ENCODE measurements around the gene KRT34. TPM values are rescaled to one million over a fixed set of nuclear protein-coding genes. Genes with fewer than 3 reads are reported as not detected.

The KRT34 gene
- not detected in 2 replicates for total RNA-seq

DNA sequence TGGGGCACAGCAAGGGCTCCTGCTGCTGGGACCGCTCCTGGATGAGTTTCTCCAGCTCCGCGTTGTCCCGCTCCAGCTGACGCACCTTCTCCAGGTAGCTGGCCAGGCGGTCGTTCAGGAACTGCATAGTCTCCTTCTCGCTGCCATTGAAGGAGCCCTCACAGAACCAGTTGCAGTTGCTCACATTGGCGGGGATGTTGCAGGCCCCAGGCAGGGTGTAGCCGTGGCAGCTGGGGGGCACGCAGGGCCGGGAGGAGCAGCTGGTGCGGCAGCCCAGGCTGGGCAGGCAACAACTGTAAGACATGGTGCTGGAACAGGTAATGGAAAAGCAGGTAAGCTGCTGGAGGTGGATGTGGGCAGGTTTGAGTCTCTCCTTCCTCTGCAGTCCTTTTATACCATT is at the start of gene KRT34:
Gene KRT34, minus strand, starts transcription at position 364 of the 400 bp plus-strand sequence. Its CDS starts 60 bp downstream, at position 304.

GRCh38 chr17:41424111-41424635 is 42.1 kb upstream of the KRT34 start, which contains the start of gene KRT37:
KRT37 (minus strand) TSS chr17:41424585; CDS start chr17:41424523, 62 bp downstream.

DNA sequence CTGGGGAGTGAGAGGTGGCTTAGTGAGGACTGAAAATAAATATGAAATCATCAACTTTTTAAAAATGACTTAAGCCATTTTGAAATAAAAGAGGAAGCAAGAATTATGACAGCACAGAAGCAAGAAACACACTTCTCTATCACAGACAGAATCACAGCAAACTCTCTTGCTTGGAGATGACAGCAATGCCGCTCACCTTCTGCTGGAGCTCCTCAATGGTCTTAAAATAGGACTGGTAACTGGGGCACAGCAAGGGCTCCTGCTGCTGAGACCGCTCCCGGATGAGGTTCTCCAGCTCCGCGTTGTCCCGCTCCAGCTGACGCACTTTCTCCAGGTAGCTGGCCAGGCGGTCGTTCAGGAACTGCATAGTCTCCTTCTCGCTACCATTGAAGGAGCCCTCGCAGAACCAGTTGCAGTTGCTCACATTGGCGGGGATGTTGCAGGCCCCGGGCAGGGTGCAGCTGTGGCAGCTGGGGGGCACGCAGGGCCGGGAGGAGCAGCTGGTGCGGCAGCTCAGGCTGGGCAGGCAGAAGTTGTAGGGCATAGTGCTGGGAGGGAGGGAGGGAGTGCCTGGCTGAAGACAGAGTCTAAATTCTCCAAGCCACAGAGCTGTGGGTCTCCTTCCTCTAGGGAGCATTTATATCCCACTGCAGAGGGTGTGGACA is 15.0 kb upstream of the KRT34 start, which contains the start of gene KRT31:
Gene KRT31, minus strand, starts transcription at position 613 of the 665 bp plus-strand sequence. Its CDS starts 69 bp downstream, at position 544.

GRCh38 chr17:41369713-41370112 is 12.4 kb downstream of the KRT34 start, which contains the start of gene KRT33B:
KRT33B (minus strand) TSS chr17:41369813; CDS start chr17:41369750, 63 bp downstream.

DNA sequence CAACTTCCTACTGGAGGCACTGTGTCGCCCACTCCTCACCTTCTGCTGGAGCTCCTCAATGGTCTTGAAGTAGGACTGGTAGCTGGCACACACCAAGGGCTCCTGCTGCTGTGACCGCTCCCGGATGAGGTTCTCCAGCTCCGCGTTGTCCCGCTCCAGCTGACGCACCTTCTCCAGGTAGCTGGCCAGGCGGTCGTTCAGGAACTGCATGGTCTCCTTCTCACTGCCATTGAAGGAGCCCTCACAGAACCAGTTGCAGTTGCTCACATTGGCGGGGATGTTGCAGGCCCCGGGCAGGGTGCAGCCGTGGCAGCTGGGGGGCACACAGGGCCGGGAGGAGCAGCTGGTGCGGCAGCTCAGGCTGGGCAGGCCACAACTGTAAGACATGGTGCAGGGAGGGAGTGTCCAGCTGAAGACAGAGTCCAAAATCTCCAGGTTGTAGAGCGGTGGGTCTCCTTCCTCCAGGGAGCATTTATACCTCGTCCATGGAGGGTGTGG is 31.7 kb downstream of the KRT34 start, which contains the start of gene KRT33A:
Gene KRT33A, minus strand, starts transcription at position 448 of the 498 bp plus-strand sequence. Its CDS starts 61 bp downstream, at position 387.

Other genes with a start within 250 kb of the KRT34 start
- gene KRTAP4-6, start 241.8 kb downstream of the KRT34 start, total RNA-seq, result not detected in 2 replicates
- gene KRTAP4-5, start 232.5 kb downstream of the KRT34 start, total RNA-seq, result not detected in 2 replicates
- gene KRTAP4-4, start 221.6 kb downstream of the KRT34 start, total RNA-seq, result not detected in 2 replicates
- gene KRTAP4-3, start 214.1 kb downstream of the KRT34 start, total RNA-seq, result not detected in 2 replicates
- gene KRTAP4-2, start 204.1 kb downstream of the KRT34 start, total RNA-seq, result not detected in 2 replicates
- not detected in 2 replicates for gene KRTAP4-1, start 197.4 kb downstream of the KRT34 start, total RNA-seq
- not detected in 2 replicates for gene KRTAP9-1, start 192.4 kb downstream of the KRT34 start, total RNA-seq
- not detected in 2 replicates for gene KRTAP9-2, start 155.7 kb downstream of the KRT34 start, total RNA-seq
- not detected in 2 replicates for gene KRTAP9-3, start 149.9 kb downstream of the KRT34 start, total RNA-seq
- gene KRTAP9-8, start 144.3 kb downstream of the KRT34 start, total RNA-seq, result not detected in 2 replicates
- not detected in 2 replicates for gene KRTAP9-4, start 132.6 kb downstream of the KRT34 start, total RNA-seq
- not detected in 2 replicates for gene KRTAP9-9, start 126.9 kb downstream of the KRT34 start, total RNA-seq
- gene KRTAP9-6, start 116.9 kb downstream of the KRT34 start, total RNA-seq, result not detected in 2 replicates
- not detected in 2 replicates for gene KRTAP9-7, start 106.6 kb downstream of the KRT34 start, total RNA-seq
- gene KRTAP29-1, start 79.5 kb downstream of the KRT34 start, total RNA-seq, result not detected in 2 replicates
- not detected in 2 replicates for gene KRTAP16-1, start 73.0 kb downstream of the KRT34 start, total RNA-seq
- gene KRTAP17-1, start 66.6 kb downstream of the KRT34 start, total RNA-seq, result not detected in 2 replicates
- gene KRT33A, start 31.5 kb downstream of the KRT34 start, total RNA-seq, result not detected in 2 replicates
- gene KRT33B, start 12.5 kb downstream of the KRT34 start, total RNA-seq, result not detected in 2 replicates
- not detected in 2 replicates for gene KRT31, start 15.3 kb upstream of the KRT34 start, total RNA-seq
- not detected in 2 replicates for gene KRT37, start 42.3 kb upstream of the KRT34 start, total RNA-seq
- not detected in 2 replicates for gene KRT38, start 58.7 kb upstream of the KRT34 start, total RNA-seq
- gene KRT32, start 85.1 kb upstream of the KRT34 start, total RNA-seq, result not detected in 2 replicates
- not detected in 2 replicates for gene KRT35, start 98.8 kb upstream of the KRT34 start, total RNA-seq
- not detected in 2 replicates for gene KRT36, start 107.6 kb upstream of the KRT34 start, total RNA-seq
- gene KRT13, start 123.3 kb upstream of the KRT34 start, total RNA-seq, result not detected in 2 replicates
- gene KRT15, start 136.6 kb upstream of the KRT34 start, total RNA-seq, result 0.65 and 2.8 TPM in 2 replicates
- 25.5 and 62.2 TPM in 2 replicates for gene KRT19, start 146.0 kb upstream of the KRT34 start, total RNA-seq
- not detected in 2 replicates for gene KRT9, start 189.8 kb upstream of the KRT34 start, total RNA-seq
- gene KRT14, start 204.6 kb upstream of the KRT34 start, total RNA-seq, result not detected in 2 replicates
- not detected in 2 replicates for gene KRT16, start 230.5 kb upstream of the KRT34 start, total RNA-seq
- 0.38 TPM in 1 of 2 replicates, not detected in the other for gene KRT17, start 242.3 kb upstream of the KRT34 start, total RNA-seq

All from vein endothelial cell (primary cell).